ENCODE results near the gene JAG2.
A peak's percentile ranks its signal among the peaks of the same experiment; 100 is the strongest.

JAG2 gene

GRCh38 chr14:105204206-105204930 is 35.8 kb upstream of the JAG2 start:
- peak overlapping the region; percentile 72 for H3K27ac ChIP-seq
- no peak for TF ChIP-seq CTCF (conservative IDR thresholded peaks at IDR 0.05; ENCODE audit: low read depth)
- ChIA-PET CTCF (interaction anchor here (0.6 to 1.3 kb wide), 8 partner anchors 21 to 193 kb away, joined by 3 to 7 read pairs (median 3); no protein-coding TSS in a partner anchor), POLR2A (ENCODE audit: low non-redundant PET) (no interaction called here)
- peak; percentile 55 for DNase-seq (ENCODE audit: low spot score)

- TF ChIP-seq CTCF (conservative IDR thresholded peaks at IDR 0.05; ENCODE audit: low read depth) = no peak
- peak overlapping the region; percentile 72 for H3K27ac ChIP-seq
- ChIA-PET CTCF (interaction anchor here (0.5 to 1.2 kb wide), 12 partner anchors 10 to 434 kb away, joined by 3 to 7 read pairs (median 3); partner anchors contain the start of gene BTBD6), POLR2A (ENCODE audit: low non-redundant PET) (no interaction called here)
- no peak for DNase-seq (ENCODE audit: low spot score)
Measured at GRCh38 chr14:105203701-105204100, 35.1 kb upstream of the JAG2 start.

GRCh38 chr14:105203057-105203531 is 34.5 kb upstream of the JAG2 start:
- TF ChIP-seq CTCF (conservative IDR thresholded peaks at IDR 0.05; ENCODE audit: low read depth) = peak; percentile 94
- ChIA-PET CTCF (interaction anchor here (0.5 to 2.3 kb wide), 8 partner anchors 9 to 434 kb away, joined by 3 to 8 read pairs (median 3); partner anchors contain the start of gene BTBD6), POLR2A (ENCODE audit: low non-redundant PET) (no interaction called here)
- no peak overlapping the region for H3K27ac ChIP-seq
- DNase-seq (ENCODE audit: low spot score) = peak; percentile 71

- no peak for TF ChIP-seq CTCF (conservative IDR thresholded peaks at IDR 0.05; ENCODE audit: low read depth)
- CTCF ChIA-PET = interaction anchor here (1.0 to 2.3 kb wide), 4 partner anchors 12 to 115 kb away, joined by 4 to 8 read pairs (median 5); no protein-coding TSS in a partner anchor
- peak overlapping the region; percentile 5; the same call in 1 of the 2 replicates for H3K27ac ChIP-seq
- no peak for DNase-seq (ENCODE audit: low spot score)
- POLR2A ChIA-PET (ENCODE audit: low non-redundant PET) = interaction anchor here (0.6 kb wide), 1 partner anchor 36 kb away, joined by 3 read pairs; no protein-coding TSS in a partner anchor
Measured at GRCh38 chr14:105201925-105202513, 33.4 kb upstream of the JAG2 start.

- ChIA-PET CTCF (interaction anchor here (0.6 to 2.3 kb wide), 6 partner anchors 12 to 126 kb away, joined by 3 to 8 read pairs (median 4); no protein-coding TSS in a partner anchor), POLR2A (ENCODE audit: low non-redundant PET) (interaction anchor here (0.6 kb wide), 1 partner anchor 35 kb away, joined by 3 read pairs; no protein-coding TSS in a partner anchor)
- DNase-seq (ENCODE audit: low spot score) = no peak
- TF ChIP-seq CTCF (conservative IDR thresholded peaks at IDR 0.05; ENCODE audit: low read depth) = no peak
- peak overlapping the region; percentile 5; the same call in 1 of the 2 replicates for H3K27ac ChIP-seq
Measured at GRCh38 chr14:105201156-105201924, 32.8 kb upstream of the JAG2 start.

- ChIA-PET CTCF (interaction anchor here (0.6 to 2.3 kb wide), 4 partner anchors 18 to 125 kb away, joined by 3 to 8 read pairs (median 4); no protein-coding TSS in a partner anchor), POLR2A (ENCODE audit: low non-redundant PET) (no interaction called here)
- no peak for TF ChIP-seq CTCF (conservative IDR thresholded peaks at IDR 0.05; ENCODE audit: low read depth)
- no peak overlapping the region for H3K27ac ChIP-seq
- no peak for DNase-seq (ENCODE audit: low spot score)
Measured at GRCh38 chr14:105200641-105201040, 32.1 kb upstream of the JAG2 start.

All from RWPE1 (cell line).